ENCODE measurements around the gene TRIM7.

The TRIM7 gene

GRCh38 chr5:181204826-181205760, at the start of gene TRIM7:
Gene TRIM7 (minus strand): TSS chr5:181205196. CDS start chr5:181205110, 86 bp downstream.
- DNase-seq (ENCODE audit: low read depth): peak; percentile 71

GRCh38 chr5:181248277-181248676, 43.3 kb upstream of the TRIM7 start:
- DNase-seq (ENCODE audit: low read depth): no peak

- DNase-seq (ENCODE audit: low read depth): peak; percentile 90
Observed at GRCh38 chr5:181246276-181247049, 41.5 kb upstream of the TRIM7 start.

DNA sequence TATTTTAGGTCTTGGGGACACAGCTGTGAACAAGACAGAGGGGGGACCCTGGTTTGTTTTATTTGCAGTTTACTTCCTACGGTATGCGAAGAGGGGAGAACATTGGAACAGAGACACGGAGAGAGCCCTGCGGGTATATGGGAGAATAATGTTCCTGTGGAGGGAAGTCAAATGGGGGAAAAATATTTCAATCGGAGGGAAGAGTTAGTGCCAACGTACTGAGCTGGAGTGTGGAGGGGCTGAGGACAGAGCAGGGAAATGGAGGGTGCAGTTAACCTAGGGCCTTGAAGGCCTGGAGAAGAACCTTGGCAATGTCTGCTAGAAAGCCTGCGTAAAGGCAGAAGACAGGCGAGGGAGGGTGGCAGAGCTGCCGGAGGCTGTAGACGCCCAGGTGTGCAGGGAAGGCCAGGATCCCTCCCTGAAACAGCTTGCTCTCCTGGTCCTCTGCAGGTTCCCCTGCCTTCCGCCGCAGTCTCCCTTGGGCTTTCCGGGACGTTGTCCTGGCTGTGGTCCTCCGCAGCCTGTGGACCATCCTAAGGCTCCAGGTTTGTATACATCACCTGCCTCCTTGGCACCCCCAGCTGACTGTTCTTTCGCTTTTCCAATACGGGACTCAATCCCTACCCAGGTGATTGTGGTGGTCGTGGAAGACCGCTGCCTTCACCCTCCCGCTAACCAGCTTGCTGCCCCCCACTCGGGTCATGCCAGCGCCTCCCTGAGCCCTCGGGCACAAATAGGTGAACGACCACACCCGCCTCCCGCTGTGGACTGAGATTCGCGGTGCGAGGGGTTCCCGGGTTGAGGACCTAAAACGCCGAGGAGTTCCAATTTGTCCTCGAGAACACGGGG, 40.7 kb upstream of the TRIM7 start:
- DNase-seq (ENCODE audit: low read depth): no peak

DNA sequence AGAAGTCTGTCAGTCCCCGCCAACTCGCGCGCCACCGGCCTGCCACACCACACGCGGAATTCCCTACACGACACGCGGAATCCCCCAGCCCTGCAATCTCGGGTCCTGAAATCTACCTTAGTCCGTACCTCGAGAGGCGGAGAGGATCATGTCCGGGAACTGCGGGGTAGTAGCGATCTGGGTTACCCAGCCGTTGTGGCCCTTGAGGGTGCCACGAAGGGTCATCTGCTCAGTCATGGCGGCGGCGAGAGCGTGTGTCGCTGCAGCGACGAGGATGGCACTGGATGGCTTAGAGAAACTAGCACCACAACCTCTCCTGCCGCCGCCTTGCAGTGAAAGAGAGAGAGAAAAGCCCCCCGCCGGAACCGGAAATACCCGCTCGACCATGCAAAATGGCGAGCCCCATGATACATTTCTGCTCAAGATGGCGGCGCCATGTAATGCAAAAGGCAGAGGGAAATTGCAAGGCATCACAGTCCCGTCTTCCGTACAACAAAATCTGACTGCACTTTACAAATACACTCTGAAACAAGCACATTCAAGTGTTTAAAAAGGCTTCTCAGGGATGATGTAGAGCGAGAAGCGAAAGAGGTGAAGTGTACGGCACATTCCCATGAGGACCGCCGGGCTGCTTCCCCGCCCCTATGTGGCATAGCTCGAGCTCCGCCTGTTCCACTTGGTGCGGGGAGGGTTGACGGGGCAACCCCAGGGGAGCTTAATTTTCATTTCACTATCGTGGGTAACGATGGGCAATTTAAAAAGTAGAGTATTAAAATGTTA, 38.8 kb upstream of the TRIM7 start, which contains the start of gene RACK1:
Gene RACK1, minus strand, starts transcription at position 343 of the 780 bp plus-strand sequence. Its CDS starts 106 bp downstream, at position 237.
- peak; percentile 91 for DNase-seq (ENCODE audit: low read depth)

- DNase-seq (ENCODE audit: low read depth): peak; percentile 30
Observed at GRCh38 chr5:181243018-181243563, 38.1 kb upstream of the TRIM7 start.

DNA sequence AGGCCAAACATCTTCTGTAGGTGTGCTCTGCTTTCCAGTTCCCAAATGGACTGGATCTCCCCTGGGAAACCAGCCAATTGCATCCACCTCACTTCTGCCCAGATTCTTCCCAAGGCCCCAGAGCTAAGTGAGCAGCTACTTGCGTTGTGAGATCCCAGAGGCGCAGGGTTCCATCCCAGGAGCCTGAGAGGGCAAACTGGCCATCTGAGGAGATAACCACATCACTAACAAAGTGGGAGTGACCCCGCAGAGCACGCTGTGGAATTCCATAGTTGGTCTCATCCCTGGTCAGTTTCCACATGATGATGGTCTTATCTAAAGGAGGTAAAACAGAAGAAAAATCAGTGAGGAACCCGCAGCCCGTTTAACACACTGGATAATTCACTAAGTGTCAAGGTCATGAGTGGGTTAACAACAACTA, 37.0 kb upstream of the TRIM7 start:
- DNase-seq (ENCODE audit: low read depth): peak; percentile 19

GRCh38 chr5:181241393-181241975, 36.5 kb upstream of the TRIM7 start:
- DNase-seq (ENCODE audit: low read depth): peak; percentile 85

- no peak for DNase-seq (ENCODE audit: low read depth)
Observed at GRCh38 chr5:181239062-181239663, 34.2 kb upstream of the TRIM7 start.

DNA sequence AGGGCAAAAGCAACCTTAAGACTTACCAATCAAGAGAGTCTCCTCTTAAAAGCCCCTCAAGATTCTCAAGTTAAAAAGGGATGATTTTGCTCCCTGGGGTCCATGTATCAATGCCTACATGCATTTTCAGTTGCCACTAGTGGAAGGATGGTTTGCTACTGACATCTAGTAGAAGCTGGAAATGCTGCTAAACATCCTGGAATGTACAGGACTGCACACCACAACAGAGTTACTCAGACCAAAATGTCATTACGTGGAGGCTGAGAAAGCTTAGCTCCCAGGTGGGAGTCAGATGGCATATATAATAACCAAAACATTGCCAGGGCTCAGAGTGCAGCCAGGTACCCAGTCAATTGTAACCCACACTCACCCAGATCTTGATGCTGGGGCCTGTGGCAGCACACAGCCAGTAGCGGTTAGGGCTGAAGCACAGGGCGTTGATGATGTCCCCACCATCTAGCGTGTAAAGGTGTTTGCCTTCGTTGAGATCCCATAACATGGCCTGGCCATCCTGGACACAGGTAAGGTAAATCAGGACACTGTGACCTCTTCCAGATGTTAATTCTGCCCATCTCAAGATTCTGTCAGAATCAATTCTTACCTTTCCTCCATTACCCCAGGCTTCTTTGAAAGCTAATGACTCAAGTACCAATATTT, 32.9 kb upstream of the TRIM7 start:
- no peak for DNase-seq (ENCODE audit: low read depth)

DNA sequence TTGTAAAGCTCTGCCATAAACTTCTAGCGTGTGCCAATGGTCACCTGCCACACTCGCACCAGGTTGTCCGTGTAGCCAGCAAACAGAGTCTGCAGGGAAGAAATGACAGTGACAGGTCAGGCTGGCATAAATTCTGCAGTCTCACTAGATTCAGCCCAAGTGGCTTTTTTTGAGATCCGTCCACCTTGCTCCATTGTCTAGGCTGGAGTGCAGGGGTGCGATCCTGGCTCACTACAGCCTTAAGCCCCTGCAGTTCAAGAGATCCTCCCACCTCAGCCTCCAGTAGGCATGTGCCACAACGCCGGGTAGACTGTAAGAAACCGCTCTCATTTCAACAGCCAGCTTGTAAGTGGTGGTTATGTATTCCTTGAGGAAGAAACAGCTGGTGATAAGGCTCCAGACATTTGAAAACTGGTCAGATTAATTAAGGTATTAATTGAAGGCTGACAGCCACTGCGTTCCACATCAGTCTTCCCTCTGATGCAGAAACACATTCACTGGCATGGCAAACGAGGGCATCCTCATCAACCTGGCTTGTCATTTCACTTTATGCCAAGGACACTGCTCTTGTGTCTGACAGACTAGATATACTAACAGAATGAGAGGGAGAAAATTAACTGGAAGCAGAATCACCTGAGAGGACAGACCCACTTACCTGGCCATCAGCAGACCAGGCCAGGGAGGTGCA, 32.1 kb upstream of the TRIM7 start:
- DNase-seq (ENCODE audit: low read depth): no peak

- DNase-seq (ENCODE audit: low read depth): no peak
Observed at GRCh38 chr5:181236471-181236870, 31.5 kb upstream of the TRIM7 start.

DNA sequence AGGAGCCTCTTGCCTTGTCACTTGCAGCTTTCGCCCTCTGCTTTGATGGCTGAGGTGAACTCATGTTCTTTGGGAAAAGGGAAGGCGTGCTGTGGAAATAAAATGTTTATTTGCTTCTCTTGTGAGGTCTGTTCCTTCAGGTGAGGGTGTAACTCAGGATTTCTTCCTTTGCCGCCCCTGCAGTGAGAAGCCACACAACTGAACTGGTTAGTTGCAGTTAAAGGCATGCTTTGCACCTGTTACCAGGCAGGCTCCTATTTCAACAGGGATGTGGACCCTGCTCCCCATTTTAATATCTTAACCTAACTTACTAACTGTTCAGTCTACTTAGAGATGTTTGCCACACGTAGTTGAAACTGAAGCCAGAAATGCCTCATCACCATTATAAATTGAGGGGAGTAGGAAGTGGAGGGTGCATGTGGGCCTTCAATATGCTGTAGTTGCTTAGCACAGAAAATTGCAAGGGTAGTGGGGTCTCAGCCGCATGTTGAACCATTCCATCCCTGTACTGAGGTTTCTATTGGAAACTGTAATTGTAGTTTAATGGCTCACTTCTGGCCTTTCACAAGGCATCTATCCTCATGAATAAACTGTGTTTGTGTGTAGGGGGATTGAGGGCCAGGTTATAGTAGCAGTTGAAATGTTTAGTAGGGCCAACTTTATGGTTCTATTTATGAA, 30.8 kb upstream of the TRIM7 start:
- DNase-seq (ENCODE audit: low read depth): no peak

DNA sequence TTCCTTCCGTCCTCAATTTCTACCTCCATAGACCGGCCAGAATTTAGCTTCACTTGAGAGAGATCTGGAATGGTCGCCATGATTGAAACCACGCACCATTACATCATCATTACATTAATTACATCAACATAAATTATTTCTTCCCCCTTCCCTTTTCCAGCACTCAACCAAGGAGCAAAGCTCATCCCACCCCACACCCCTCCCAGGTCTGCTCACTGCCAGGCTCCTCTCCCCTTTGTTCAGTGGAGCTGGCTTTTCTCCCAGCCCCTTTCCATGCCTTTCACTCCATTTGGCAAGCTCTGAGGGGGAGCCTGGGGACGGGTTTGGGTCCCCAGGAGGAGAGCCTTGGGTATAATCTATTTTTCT, 30.3 kb upstream of the TRIM7 start:
- peak; percentile 15 for DNase-seq (ENCODE audit: low read depth)

DNA sequence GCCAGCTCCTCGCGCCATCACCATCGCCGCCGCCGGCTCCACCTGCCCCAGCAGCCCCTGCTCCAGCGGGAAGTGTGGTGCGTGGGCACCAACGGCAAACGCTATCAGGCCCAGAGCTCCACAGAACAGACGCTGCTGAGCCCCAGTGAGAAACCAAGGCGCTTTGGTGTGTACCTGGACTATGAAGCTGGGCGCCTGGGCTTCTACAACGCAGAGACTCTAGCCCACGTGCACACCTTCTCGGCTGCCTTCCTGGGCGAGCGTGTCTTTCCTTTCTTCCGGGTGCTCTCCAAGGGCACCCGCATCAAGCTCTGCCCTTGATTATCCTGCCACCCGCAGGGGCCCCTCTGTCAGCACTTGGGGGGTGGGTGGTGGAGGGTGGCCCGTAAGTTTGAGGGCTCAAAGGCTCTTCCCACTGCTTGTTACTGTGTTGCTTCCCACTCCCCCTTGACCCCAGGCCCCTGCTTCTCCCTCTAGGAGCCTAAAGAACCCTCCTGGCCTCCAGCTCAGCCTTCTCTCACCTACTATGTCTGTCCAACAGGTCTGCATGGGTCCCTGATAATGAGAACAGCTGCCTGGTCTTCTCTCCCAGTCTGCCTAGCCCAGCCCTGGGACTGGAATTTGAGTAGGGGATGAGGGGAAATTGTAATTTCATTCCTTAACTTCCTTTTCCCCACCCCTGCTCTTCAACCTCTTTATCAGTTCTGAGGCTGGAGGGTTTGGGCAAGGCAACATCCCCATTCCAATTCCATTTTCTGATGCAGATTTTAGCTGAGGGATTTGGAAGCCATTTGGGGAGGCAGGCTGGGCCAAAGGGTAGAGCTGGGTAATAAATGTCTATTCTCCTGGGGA, 29.7 kb upstream of the TRIM7 start:
- DNase-seq (ENCODE audit: low read depth): peak; percentile 21

GRCh38 chr5:181233801-181234454, 28.9 kb upstream of the TRIM7 start:
- no peak for DNase-seq (ENCODE audit: low read depth)

Data from EH (cell line).